Measurements from ENCODE around the gene DTNA. TPM values are rescaled to one million over a fixed set of nuclear protein-coding genes. Genes with fewer than 3 reads are reported as not detected.
"Not testable (repeated sequence)": the region's sequence is repeated elsewhere in the genome, so short reads cannot be mapped to it uniquely, and the experiment has no call there.

DTNA gene
- total and polyA plus RNA-seq, 2 donors (not counting 1 experiment from before 2014, with no cell fraction given) = 38.8 to 49.8 TPM

DNA sequence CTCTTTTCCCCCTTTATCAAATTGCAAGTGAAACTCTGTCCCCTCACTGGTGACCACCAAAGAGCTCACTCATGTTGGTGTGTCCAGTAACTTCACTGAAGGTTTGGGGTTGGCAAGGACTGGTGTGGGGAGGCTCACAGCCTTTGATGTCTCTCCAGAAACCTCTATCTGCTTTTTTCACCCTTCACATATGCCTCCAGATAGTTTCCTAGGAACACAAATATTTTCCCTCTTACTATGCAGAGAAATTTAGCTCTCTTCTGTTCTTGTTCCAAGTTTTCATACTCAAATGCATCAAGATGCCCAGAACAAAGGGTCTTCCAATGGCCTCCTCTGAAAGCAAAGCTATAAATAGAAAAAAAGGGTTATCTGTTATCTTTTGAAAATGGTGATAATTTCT is 20.7 kb downstream of the DTNA start:
- Histone ChIP-seq H3K9ac (ENCODE audit: insufficient read depth, low read length) (no peak overlapping the region), H3K27me3 (ENCODE audit: control insufficient read depth, insufficient read depth, low read length) (no peaks in the 10 kb centered on the region), H3K4me2 (ENCODE audit: extremely low read depth, insufficient read depth, low read length) (no peak overlapping the region), H3K79me2 (ENCODE audit: control insufficient read depth, insufficient read depth, low read length) (no peaks in the 10 kb centered on the region), H3K4me1 (ENCODE audit: control insufficient read depth, extremely low read depth, insufficient read depth, low read length) (peaks cover 4% of the 10 kb centered on the region), H3K9me3 (ENCODE audit: control insufficient read depth, insufficient read depth, low read depth, low read length) (no peaks in the 10 kb centered on the region), H3K36me3 (ENCODE audit: control insufficient read depth, insufficient read depth, low read length) (no peaks in the 10 kb centered on the region), H2AFZ (ENCODE audit: low read length) (no peak overlapping the region), H3K27ac (ENCODE audit: insufficient read depth, low read length) (no peak overlapping the region), H4K20me1 (ENCODE audit: control insufficient read depth, extremely low read depth, insufficient read depth, low read length) (no peaks in the 10 kb centered on the region), H3K4me3 (replicated peaks in 1 of 4; ENCODE audit: control extremely low read depth in 1 of 4, insufficient read depth in 1 of 4, low read depth in 3 of 4, low read length in 4 of 4) (no peak overlapping the region)
- TF ChIP-seq, protein P1, sequence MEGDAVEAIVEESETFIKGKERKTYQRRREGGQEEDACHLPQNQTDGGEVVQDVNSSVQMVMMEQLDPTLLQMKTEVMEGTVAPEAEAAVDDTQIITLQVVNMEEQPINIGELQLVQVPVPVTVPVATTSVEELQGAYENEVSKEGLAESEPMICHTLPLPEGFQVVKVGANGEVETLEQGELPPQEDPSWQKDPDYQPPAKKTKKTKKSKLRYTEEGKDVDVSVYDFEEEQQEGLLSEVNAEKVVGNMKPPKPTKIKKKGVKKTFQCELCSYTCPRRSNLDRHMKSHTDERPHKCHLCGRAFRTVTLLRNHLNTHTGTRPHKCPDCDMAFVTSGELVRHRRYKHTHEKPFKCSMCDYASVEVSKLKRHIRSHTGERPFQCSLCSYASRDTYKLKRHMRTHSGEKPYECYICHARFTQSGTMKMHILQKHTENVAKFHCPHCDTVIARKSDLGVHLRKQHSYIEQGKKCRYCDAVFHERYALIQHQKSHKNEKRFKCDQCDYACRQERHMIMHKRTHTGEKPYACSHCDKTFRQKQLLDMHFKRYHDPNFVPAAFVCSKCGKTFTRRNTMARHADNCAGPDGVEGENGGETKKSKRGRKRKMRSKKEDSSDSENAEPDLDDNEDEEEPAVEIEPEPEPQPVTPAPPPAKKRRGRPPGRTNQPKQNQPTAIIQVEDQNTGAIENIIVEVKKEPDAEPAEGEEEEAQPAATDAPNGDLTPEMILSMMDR (conservative IDR thresholded peaks at IDR 0.05 in 1 of 2, IDR thresholded peaks at IDR 0.05 in 1 of 2; ENCODE audit: low read depth in 1 of 2, low read length in 2 of 2) = no peak
- TF ChIP-seq EZH2 (IDR thresholded peaks at IDR 0.05; ENCODE audit: low read length, missing control alignments) = no peak
- peak in 1 of 2 donors; percentile 64 for DNase-seq (ENCODE audit: low read depth in 2 of 2)

DNA sequence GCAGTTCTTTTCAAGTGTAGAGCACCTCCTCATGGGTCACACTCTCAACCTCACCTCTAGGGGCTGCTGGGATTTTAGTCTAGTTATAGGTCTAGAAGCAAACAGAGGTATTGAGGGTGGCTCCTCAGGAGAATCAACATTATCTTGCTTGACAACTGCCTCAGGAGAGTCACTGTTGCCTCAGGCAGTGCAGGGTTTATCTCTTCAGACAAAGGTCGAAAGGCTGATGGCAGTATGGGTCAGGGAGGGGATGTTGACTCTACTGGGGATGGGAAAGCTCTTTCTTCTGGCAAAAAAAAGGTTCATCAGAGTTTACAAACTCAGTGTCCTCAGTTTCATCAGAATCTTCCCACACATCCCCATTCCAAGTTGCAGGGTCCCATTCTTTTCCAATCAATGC is 24.0 kb downstream of the DTNA start:
- TF ChIP-seq EZH2 (IDR thresholded peaks at IDR 0.05; ENCODE audit: low read length, missing control alignments) = no peak
- TF ChIP-seq, protein P1 (conservative IDR thresholded peaks at IDR 0.05 in 1 of 2, IDR thresholded peaks at IDR 0.05 in 1 of 2; ENCODE audit: low read depth in 1 of 2, low read length in 2 of 2) = no peak
- H4K20me1 ChIP-seq (ENCODE audit: control insufficient read depth, extremely low read depth, insufficient read depth, low read length) = no peaks in the 10 kb centered on the region
- no peak overlapping the region for H3K27ac ChIP-seq (ENCODE audit: insufficient read depth, low read length)
- H3K4me2 ChIP-seq (ENCODE audit: extremely low read depth, insufficient read depth, low read length) = no peak overlapping the region
- no peak overlapping the region for H3K4me3 ChIP-seq (replicated peaks in 1 of 4; ENCODE audit: control extremely low read depth in 1 of 4, insufficient read depth in 1 of 4, low read depth in 3 of 4, low read length in 4 of 4)
- no peaks in the 10 kb centered on the region for H3K36me3 ChIP-seq (ENCODE audit: control insufficient read depth, insufficient read depth, low read length)
- H3K4me1 ChIP-seq (ENCODE audit: control insufficient read depth, extremely low read depth, insufficient read depth, low read length) = peaks cover 4% of the 10 kb centered on the region
- H3K9me3 ChIP-seq (ENCODE audit: control insufficient read depth, insufficient read depth, low read depth, low read length) = no peaks in the 10 kb centered on the region
- H3K9ac ChIP-seq (ENCODE audit: insufficient read depth, low read length) = no peak overlapping the region
- no peaks in the 10 kb centered on the region for H3K79me2 ChIP-seq (ENCODE audit: control insufficient read depth, insufficient read depth, low read length)
- no peaks in the 10 kb centered on the region for H3K27me3 ChIP-seq (ENCODE audit: control insufficient read depth, insufficient read depth, low read length)
- no peak for DNase-seq (ENCODE audit: low read depth in 2 of 2)
- no peak overlapping the region for H2AFZ ChIP-seq (ENCODE audit: low read length)

DNA sequence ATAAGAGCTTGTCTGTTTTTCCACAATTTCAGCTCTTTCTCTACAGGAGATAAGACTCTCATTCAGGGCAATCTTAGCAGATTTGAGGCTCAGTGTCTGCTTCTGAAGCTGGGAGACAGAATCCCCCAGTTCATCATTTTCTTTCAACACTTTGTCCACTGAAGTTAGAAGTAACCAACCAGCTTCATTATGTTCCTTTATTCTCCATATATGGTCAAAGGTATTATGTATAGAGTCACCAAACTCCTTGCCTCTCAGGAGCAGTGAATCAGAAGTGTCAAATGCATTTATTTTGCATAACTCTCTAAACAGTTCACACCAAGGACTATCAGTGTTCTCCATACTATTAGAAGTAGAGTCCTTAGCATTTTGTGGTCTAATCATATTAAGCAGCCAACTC is 24.4 kb downstream of the DTNA start:
- H3K27ac ChIP-seq (ENCODE audit: insufficient read depth, low read length); H3K27me3 ChIP-seq (ENCODE audit: control insufficient read depth, insufficient read depth, low read length); H4K20me1 ChIP-seq (ENCODE audit: control insufficient read depth, extremely low read depth, insufficient read depth, low read length); H3K79me2 ChIP-seq (ENCODE audit: control insufficient read depth, insufficient read depth, low read length); H3K4me2 ChIP-seq (ENCODE audit: extremely low read depth, insufficient read depth, low read length); H3K9ac ChIP-seq (ENCODE audit: insufficient read depth, low read length); H3K4me1 ChIP-seq (ENCODE audit: control insufficient read depth, extremely low read depth, insufficient read depth, low read length); H3K36me3 ChIP-seq (ENCODE audit: control insufficient read depth, insufficient read depth, low read length); H2AFZ ChIP-seq (ENCODE audit: low read length); H3K9me3 ChIP-seq (ENCODE audit: control insufficient read depth, insufficient read depth, low read depth, low read length); H3K4me3 ChIP-seq (replicated peaks in 1 of 4; ENCODE audit: control extremely low read depth in 1 of 4, insufficient read depth in 1 of 4, low read depth in 3 of 4, low read length in 4 of 4): not testable (repeated sequence)
- DNase-seq (ENCODE audit: low read depth in 2 of 2) = peak in 1 of 2 donors; percentile 16

Data from fibroblast of lung (primary cell).